ENCODE results near the gene FTO. TPM values are rescaled to one million over a fixed set of nuclear protein-coding genes. Genes with fewer than 3 reads are reported as not detected.

The FTO gene
- total and polyA plus RNA-seq, 2 of the 8 experiments (the other 6 are each of a cell fraction or from before 2014, with no cell fraction given), result 34.5 to 59.8 TPM

- no peak overlapping the region for H4K8ac ChIP-seq (ENCODE audit: extremely low read depth, insufficient read depth, low read length)
- H3K27ac ChIP-seq (ENCODE audit: low read depth, low read length), result no peak overlapping the region
- WGBS, 2 experiments (ENCODE audit: extremely low coverage in 1 of 2, insufficient coverage in 1 of 2, insufficient read length in 1 of 2, insufficient replicate concordance in 2 of 2, low coverage in 1 of 2, low lambda C conversion rate in 2 of 2, missing lambda C conversion rate in 1 of 2), result 84% methylated on average over 4 of the region's 4 CpGs; no CpG with 5 or more reads in 1 of the 2 experiments
- no peaks in the 10 kb centered on the region for H3K9me3 ChIP-seq (ENCODE audit: insufficient read depth in 2 of 2, low read depth in 1 of 2, low read length in 1 of 2)
- H4K20me1 ChIP-seq (replicated peaks in 1 of 2; ENCODE audit: control insufficient read depth in 1 of 2, insufficient read depth in 2 of 2, low read length in 2 of 2), result peaks cover 0 to 1% of the 10 kb centered on the region in 2 experiments
- ChIA-PET CTCF (ENCODE audit: partially characterized antibody) (interaction anchor here (1.0 kb wide), 1 partner anchor 19 kb away, joined by 3 read pairs; no protein-coding TSS in a partner anchor), POLR2A (ENCODE audit: partially characterized antibody) (no interaction called here)
- H2AFZ ChIP-seq (ENCODE audit: low read length), result no peak overlapping the region
- no peak overlapping the region for H4K5ac ChIP-seq (ENCODE audit: insufficient read length, low read depth, low read length)
- no peak overlapping the region for H4K91ac ChIP-seq (replicated peaks; ENCODE audit: insufficient read length, low read length)
- TF ChIP-seq ZNF274 (IDR thresholded peaks at IDR 0.05; ENCODE audit: borderline replicate concordance, extremely low read depth, low read length) (no peak), GABPA (IDR thresholded peaks at IDR 0.05; ENCODE audit: borderline replicate concordance, insufficient read depth, low read length) (no peak), SRF (IDR thresholded peaks at IDR 0.05; ENCODE audit: low read depth, low read length) (no peak), GTF2F1 (IDR thresholded peaks at IDR 0.05; ENCODE audit: borderline replicate concordance, low read depth, low read length) (no peak), SAP30 (IDR thresholded peaks at IDR 0.05; ENCODE audit: insufficient read depth, insufficient replicate concordance, low read length) (no peak), SP2 (IDR thresholded peaks at IDR 0.05; ENCODE audit: low read length) (no peak), RAD21 (IDR thresholded peaks at IDR 0.05 in 1 of 2, conservative IDR thresholded peaks at IDR 0.05 in 1 of 2; ENCODE audit: low read depth in 2 of 2, low read length in 2 of 2) (no peak), TCF12 (IDR thresholded peaks at IDR 0.05; ENCODE audit: low read depth, low read length) (no peak), HDAC2 (IDR thresholded peaks at IDR 0.05; ENCODE audit: borderline replicate concordance in 1 of 2, low read depth in 2 of 2, low read length in 2 of 2) (no peak), YY1 (IDR thresholded peaks at IDR 0.05; ENCODE audit: low read depth, low read length) (no peak)
- FAIRE-seq (no peak), DNase-seq (ENCODE audit: low read depth in 1 of 2, low spot score in 2 of 2) (no peak)
- no peak overlapping the region for H2BK5ac ChIP-seq (ENCODE audit: low read depth, low read length)
- peaks cover 3% of the 10 kb centered on the region; the same call in 1 of the 2 replicates for H3K79me1 ChIP-seq (ENCODE audit: low read depth, low read length)
- H3K56ac ChIP-seq (replicated peaks; ENCODE audit: insufficient read length, low read depth, low read length), result no peak overlapping the region
- no peak overlapping the region for H3K4me3 ChIP-seq (ENCODE audit: extremely low read depth in 1 of 4, insufficient read depth in 2 of 4, low read depth in 3 of 4, low read length in 4 of 4)
- H3K18ac ChIP-seq (ENCODE audit: extremely low read depth, low read length), result no peak overlapping the region
- peaks cover 0 to 22% of the 10 kb centered on the region in 2 experiments for H3K79me2 ChIP-seq (ENCODE audit: control insufficient read depth in 1 of 2, insufficient read depth in 2 of 2, low read length in 2 of 2)
- H3K4ac ChIP-seq (replicated peaks; ENCODE audit: insufficient read length, low read depth, low read length), result no peak overlapping the region
- no peak overlapping the region for H3K23ac ChIP-seq (ENCODE audit: insufficient read length)
- H2BK120ac ChIP-seq (replicated peaks; ENCODE audit: low read depth, low read length), result no peak overlapping the region
- H2BK20ac ChIP-seq (ENCODE audit: low read length), result no peak overlapping the region
- H3K4me2 ChIP-seq (ENCODE audit: insufficient read depth in 1 of 2, low read depth in 2 of 2, low read length in 2 of 2), result no peak overlapping the region
- no peak overlapping the region for H3K9ac ChIP-seq (replicated peaks in 1 of 4; ENCODE audit: extremely low read depth in 1 of 4, low read depth in 3 of 4, low read length in 3 of 4)
- H3K14ac ChIP-seq (ENCODE audit: insufficient read length), result no peak overlapping the region
- H2AK5ac ChIP-seq (ENCODE audit: low read depth, low read length), result no peak overlapping the region
- no peak overlapping the region for H2BK12ac ChIP-seq (ENCODE audit: low read depth, low read length)
- no peaks in the 10 kb centered on the region for H3K23me2 ChIP-seq (ENCODE audit: low read depth, low read length)
- no peaks in the 10 kb centered on the region for H3K27me3 ChIP-seq (replicated peaks in 1 of 4; ENCODE audit: control insufficient read depth in 3 of 4, extremely low read depth in 1 of 4, insufficient read depth in 3 of 4, low read length in 3 of 4)
- no peaks in the 10 kb centered on the region for H3K4me1 ChIP-seq (replicated peaks in 1 of 4; ENCODE audit: control insufficient read depth in 3 of 4, insufficient read depth in 4 of 4, low read length in 3 of 4)
- H2BK15ac ChIP-seq (ENCODE audit: low read length), result no peak overlapping the region
- no peaks in the 10 kb centered on the region for H3K36me3 ChIP-seq (ENCODE audit: control insufficient read depth in 2 of 4, insufficient read depth in 4 of 4, low read length in 3 of 4)
These were observed 58.2 kb downstream of the FTO start for GRCh38 chr16:53761962-53762703.

Data from H1 (cell line).